Breast epithelium (tissue), 3 donors: ENCODE measurements around the gene ZNF786.

Experiments used
- POLR2A ChIP-seq: fragments of 450-650 bp; IDR thresholded peaks from one replicate; pipeline ENCODE4 v1.6.1; 2016; ENCODE audit warnings: antibody characterized with exemption, mild to moderate bottlenecking, moderate library complexity
- TF ChIP-seq, protein P1 (sequence below), 3 donors: fragments of 450-650 bp; IDR thresholded peaks; one replicate each; pipeline ENCODE4 v1.5.1; 2016 to 2017; ENCODE audit warnings: antibody characterized with exemption in 3 of 3, mild to moderate bottlenecking in 3 of 3, moderate library complexity in 3 of 3

GRCh38 chr7:149071641-149072437 lies 18.7 kb downstream of the ZNF786 start:
- TF ChIP-seq, protein P1, sequence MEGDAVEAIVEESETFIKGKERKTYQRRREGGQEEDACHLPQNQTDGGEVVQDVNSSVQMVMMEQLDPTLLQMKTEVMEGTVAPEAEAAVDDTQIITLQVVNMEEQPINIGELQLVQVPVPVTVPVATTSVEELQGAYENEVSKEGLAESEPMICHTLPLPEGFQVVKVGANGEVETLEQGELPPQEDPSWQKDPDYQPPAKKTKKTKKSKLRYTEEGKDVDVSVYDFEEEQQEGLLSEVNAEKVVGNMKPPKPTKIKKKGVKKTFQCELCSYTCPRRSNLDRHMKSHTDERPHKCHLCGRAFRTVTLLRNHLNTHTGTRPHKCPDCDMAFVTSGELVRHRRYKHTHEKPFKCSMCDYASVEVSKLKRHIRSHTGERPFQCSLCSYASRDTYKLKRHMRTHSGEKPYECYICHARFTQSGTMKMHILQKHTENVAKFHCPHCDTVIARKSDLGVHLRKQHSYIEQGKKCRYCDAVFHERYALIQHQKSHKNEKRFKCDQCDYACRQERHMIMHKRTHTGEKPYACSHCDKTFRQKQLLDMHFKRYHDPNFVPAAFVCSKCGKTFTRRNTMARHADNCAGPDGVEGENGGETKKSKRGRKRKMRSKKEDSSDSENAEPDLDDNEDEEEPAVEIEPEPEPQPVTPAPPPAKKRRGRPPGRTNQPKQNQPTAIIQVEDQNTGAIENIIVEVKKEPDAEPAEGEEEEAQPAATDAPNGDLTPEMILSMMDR (IDR thresholded peaks at IDR 0.05): no peak
- TF ChIP-seq POLR2A: no peak
